ENCODE measurements around the gene MYH8.
A peak's percentile ranks its signal among the peaks of the same experiment; 100 is the strongest.

The MYH8 gene

DNA sequence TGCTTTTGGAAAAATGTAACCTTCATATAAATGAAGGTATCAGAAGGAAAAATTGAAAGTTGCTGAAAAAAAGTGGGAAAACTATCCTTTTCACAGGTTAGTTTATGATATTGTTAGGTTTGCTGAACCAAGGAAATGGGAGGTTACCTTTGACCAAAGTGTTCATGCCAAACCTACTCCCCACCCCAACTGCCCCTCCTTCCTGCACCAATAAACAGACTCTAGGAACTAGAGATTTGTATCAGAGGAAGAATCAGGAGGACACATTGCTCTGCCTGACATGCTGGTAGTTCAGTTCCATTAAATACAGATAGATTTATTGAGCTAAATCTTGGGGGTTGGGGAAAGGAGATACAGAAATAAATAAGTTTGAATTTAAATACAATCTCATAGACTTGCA lies 18.2 kb downstream of the MYH8 start:
- no peak overlapping the region for H3K27ac ChIP-seq (ENCODE audit: low read depth, low read length, poor library complexity, severe bottlenecking)
- no peak overlapping the region for H3K4me2 ChIP-seq (ENCODE audit: low read length)
- H3K9me2 ChIP-seq (ENCODE audit: low read depth, low read length): no peaks in the 10 kb centered on the region
- H3K9ac ChIP-seq (ENCODE audit: low read length): no peak overlapping the region
- TF ChIP-seq EZH2 (IDR thresholded peaks at IDR 0.05; ENCODE audit: borderline replicate concordance, low read length): no peak
- TF ChIP-seq, protein P1, sequence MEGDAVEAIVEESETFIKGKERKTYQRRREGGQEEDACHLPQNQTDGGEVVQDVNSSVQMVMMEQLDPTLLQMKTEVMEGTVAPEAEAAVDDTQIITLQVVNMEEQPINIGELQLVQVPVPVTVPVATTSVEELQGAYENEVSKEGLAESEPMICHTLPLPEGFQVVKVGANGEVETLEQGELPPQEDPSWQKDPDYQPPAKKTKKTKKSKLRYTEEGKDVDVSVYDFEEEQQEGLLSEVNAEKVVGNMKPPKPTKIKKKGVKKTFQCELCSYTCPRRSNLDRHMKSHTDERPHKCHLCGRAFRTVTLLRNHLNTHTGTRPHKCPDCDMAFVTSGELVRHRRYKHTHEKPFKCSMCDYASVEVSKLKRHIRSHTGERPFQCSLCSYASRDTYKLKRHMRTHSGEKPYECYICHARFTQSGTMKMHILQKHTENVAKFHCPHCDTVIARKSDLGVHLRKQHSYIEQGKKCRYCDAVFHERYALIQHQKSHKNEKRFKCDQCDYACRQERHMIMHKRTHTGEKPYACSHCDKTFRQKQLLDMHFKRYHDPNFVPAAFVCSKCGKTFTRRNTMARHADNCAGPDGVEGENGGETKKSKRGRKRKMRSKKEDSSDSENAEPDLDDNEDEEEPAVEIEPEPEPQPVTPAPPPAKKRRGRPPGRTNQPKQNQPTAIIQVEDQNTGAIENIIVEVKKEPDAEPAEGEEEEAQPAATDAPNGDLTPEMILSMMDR (IDR thresholded peaks at IDR 0.05; ENCODE audit: low read length): no peak
- H3K4me1 ChIP-seq (ENCODE audit: insufficient read depth, low read length, severe bottlenecking): no peaks in the 10 kb centered on the region
- no peaks in the 10 kb centered on the region for H3K27me3 ChIP-seq (ENCODE audit: insufficient read depth, low read length)
- H3K36me3 ChIP-seq (ENCODE audit: insufficient read depth, low read length): no peaks in the 10 kb centered on the region
- H3K79me2 ChIP-seq (ENCODE audit: insufficient read depth, low read length): no peaks in the 10 kb centered on the region
- H3K9me3 ChIP-seq (ENCODE audit: low read length): no peaks in the 10 kb centered on the region
- no peaks in the 10 kb centered on the region for H3F3A ChIP-seq (ENCODE audit: insufficient read depth, low read length)
- H4K20me1 ChIP-seq (ENCODE audit: insufficient read depth, low read length): no peaks in the 10 kb centered on the region
- no peak overlapping the region for H2AFZ ChIP-seq (ENCODE audit: low read length)
- no peak overlapping the region for H3K4me3 ChIP-seq (ENCODE audit: low read depth, low read length, poor library complexity, severe bottlenecking)

DNA sequence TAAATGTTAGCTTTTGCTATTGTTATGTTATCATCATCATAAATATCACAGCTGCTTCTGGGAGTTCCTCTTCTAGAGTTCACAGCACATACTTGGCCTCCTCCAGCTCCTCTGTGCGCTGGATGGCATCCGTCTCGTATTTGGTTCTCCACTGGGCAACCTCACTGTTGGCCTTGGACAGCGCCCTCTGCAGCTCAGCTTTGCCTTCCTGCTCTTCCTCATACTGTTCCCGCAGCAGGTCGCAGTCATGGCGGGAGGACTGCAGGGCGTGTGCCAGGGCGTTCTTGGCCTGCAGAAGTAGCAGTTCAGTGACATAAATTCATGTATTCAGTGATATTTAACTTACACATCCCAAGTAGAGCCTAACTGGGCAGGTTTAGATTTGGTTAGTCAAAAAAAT lies 23.4 kb downstream of the MYH8 start:
- no peaks in the 10 kb centered on the region for H3K4me1 ChIP-seq (ENCODE audit: insufficient read depth, low read length, severe bottlenecking)
- no peak overlapping the region for H2AFZ ChIP-seq (ENCODE audit: low read length)
- no peak overlapping the region for H3K9ac ChIP-seq (ENCODE audit: low read length)
- no peaks in the 10 kb centered on the region for H4K20me1 ChIP-seq (ENCODE audit: insufficient read depth, low read length)
- no peak overlapping the region for H3K4me2 ChIP-seq (ENCODE audit: low read length)
- no peaks in the 10 kb centered on the region for H3K79me2 ChIP-seq (ENCODE audit: insufficient read depth, low read length)
- TF ChIP-seq, protein P1 (IDR thresholded peaks at IDR 0.05; ENCODE audit: low read length): 0 out of 2 replicates have a peak, but pooled peaks have one; percentile 5
- no peak for TF ChIP-seq EZH2 (IDR thresholded peaks at IDR 0.05; ENCODE audit: borderline replicate concordance, low read length)
- H3F3A ChIP-seq (ENCODE audit: insufficient read depth, low read length): no peaks in the 10 kb centered on the region
- no peaks in the 10 kb centered on the region for H3K27me3 ChIP-seq (ENCODE audit: insufficient read depth, low read length)
- no peak overlapping the region for H3K4me3 ChIP-seq (ENCODE audit: low read depth, low read length, poor library complexity, severe bottlenecking)
- no peaks in the 10 kb centered on the region for H3K9me2 ChIP-seq (ENCODE audit: low read depth, low read length)
- no peaks in the 10 kb centered on the region for H3K36me3 ChIP-seq (ENCODE audit: insufficient read depth, low read length)
- H3K27ac ChIP-seq (ENCODE audit: low read depth, low read length, poor library complexity, severe bottlenecking): no peak overlapping the region
- H3K9me3 ChIP-seq (ENCODE audit: low read length): no peaks in the 10 kb centered on the region

DNA sequence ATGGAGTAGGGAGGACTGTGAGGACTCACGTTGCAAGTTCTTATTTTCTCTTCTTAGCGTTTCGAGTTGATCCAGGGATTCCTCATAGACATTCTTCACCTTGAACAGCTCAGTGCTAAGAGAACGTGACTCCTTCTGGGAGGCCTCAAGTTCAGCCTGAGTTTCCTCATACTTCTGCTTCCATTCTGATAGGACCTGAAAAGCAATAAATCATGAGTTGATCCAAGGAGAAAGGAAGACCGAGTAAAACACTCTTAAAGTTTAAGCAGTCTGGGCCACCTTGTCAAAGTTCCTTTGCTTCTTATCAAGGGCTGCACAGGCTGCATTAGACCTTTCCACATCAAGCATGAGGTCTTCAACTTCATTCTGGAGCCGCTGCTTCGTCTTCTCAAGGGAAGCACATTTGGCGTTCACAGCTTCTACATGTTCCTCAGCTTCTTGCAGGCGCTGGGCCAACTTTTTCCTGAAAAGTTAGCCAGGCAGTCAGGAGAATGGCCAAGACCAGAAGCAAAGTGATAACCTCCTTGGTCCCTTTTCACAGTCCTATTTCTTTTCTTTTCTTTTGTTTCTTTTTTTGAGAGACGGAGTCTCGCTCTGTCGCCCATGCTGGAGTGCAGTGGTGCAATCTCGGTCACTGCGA lies 25.1 kb downstream of the MYH8 start:
- no peak overlapping the region for H3K9ac ChIP-seq (ENCODE audit: low read length)
- H3K9me3 ChIP-seq (ENCODE audit: low read length): no peaks in the 10 kb centered on the region
- H3K79me2 ChIP-seq (ENCODE audit: insufficient read depth, low read length): no peaks in the 10 kb centered on the region
- H3K4me3 ChIP-seq (ENCODE audit: low read depth, low read length, poor library complexity, severe bottlenecking): no peak overlapping the region
- no peak overlapping the region for H3K27ac ChIP-seq (ENCODE audit: low read depth, low read length, poor library complexity, severe bottlenecking)
- no peaks in the 10 kb centered on the region for H3K4me1 ChIP-seq (ENCODE audit: insufficient read depth, low read length, severe bottlenecking)
- H3F3A ChIP-seq (ENCODE audit: insufficient read depth, low read length): no peaks in the 10 kb centered on the region
- no peaks in the 10 kb centered on the region for H3K27me3 ChIP-seq (ENCODE audit: insufficient read depth, low read length)
- H4K20me1 ChIP-seq (ENCODE audit: insufficient read depth, low read length): no peaks in the 10 kb centered on the region
- no peaks in the 10 kb centered on the region for H3K9me2 ChIP-seq (ENCODE audit: low read depth, low read length)
- no peak overlapping the region for H3K4me2 ChIP-seq (ENCODE audit: low read length)
- no peak overlapping the region for H2AFZ ChIP-seq (ENCODE audit: low read length)
- no peaks in the 10 kb centered on the region for H3K36me3 ChIP-seq (ENCODE audit: insufficient read depth, low read length)
- TF ChIP-seq EZH2 (IDR thresholded peaks at IDR 0.05; ENCODE audit: borderline replicate concordance, low read length): no peak
- TF ChIP-seq, protein P1 (IDR thresholded peaks at IDR 0.05; ENCODE audit: low read length): no peak
